Suppressor macrophage treated with lipopolysaccharide for 4 hours (primary cell): ENCODE data around the gene ST6GALNAC3.
"Not testable (repeated sequence)": the region's sequence is repeated elsewhere in the genome, so short reads cannot be mapped to it uniquely, and the experiment has no call there.

Experiments
- DNase-seq: peaks from one replicate; pipeline ENCODE4 v3.0.0-alpha.2; 2020

The ST6GALNAC3 gene

GRCh38 chr1:76109901-76110560 lies 35.5 kb downstream of the ST6GALNAC3 start:
- DNase-seq, result no peak

GRCh38 chr1:76110666-76111065 lies 36.1 kb downstream of the ST6GALNAC3 start:
- no peak for DNase-seq

DNA sequence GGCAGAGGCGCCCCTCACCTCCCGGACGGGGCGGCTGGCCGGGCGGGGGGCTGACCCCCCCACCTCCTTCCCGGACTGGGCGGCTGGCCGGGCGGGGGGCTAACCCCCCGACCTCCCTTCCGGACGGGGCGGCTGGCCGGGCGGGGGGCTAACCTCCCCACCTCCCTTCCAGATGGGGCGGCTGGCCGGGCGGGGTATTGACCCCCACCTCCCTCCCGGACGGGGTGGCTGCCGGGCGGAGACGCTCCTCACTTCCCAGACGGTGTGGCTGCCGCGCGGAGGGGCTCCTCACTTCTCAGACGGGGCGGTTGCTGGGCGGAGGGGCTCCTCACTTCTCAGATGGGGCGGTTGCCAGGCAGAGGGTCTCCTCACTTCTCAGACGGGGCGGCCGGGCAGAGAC lies 37.8 kb downstream of the ST6GALNAC3 start:
- DNase-seq, result not testable (repeated sequence)

DNA sequence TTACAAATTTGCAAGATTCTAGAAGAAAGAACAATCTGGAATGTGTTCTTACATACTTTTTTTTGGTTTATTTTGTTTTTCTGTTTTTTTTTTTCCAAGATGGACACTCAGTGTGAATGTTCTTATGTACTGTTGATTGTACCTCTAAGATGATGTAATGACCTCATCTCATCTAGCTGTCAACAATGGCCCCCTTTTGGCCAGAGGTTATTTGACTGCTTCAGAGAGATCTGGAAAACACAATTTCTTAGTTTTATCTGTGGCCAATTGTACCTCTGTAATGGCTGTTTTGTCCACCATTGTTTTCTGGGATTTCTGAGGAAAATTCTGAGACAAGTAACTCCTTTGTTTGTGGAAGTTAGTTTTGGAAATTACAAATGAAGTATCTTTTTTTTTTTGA lies 38.9 kb downstream of the ST6GALNAC3 start:
- DNase-seq, result no peak

DNA sequence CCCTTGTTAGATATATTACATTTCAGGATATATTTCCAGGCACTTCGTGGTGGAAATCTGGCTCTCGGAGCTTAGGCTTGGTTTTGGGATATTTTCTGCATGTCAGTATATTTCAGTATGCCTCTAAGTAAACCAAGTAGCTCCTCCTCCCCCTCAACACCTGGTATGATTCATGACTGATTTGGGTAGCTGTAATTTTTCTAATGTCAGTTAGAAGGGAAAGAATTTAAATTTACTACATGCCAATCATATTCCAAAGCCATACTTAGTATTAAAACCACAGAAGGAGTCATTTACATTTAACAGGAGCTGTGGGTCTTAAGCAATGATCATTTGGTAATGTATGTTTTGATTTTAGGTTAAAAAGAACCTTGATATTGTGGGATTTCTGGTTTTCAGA lies 40.6 kb downstream of the ST6GALNAC3 start:
- no peak for DNase-seq

- no peak for DNase-seq
Observed at GRCh38 chr1:76121850-76122249, 47.3 kb downstream of the ST6GALNAC3 start.

GRCh38 chr1:76122271-76122670 lies 47.7 kb downstream of the ST6GALNAC3 start:
- no peak for DNase-seq

- not testable (repeated sequence) for DNase-seq
Observed at GRCh38 chr1:76123411-76124064, 49.0 kb downstream of the ST6GALNAC3 start.

- no peak for DNase-seq
Observed at GRCh38 chr1:76124196-76124595, 49.6 kb downstream of the ST6GALNAC3 start.

GRCh38 chr1:76125473-76126219 lies 51.1 kb downstream of the ST6GALNAC3 start:
- no peak for DNase-seq

GRCh38 chr1:76128096-76128495 lies 53.5 kb downstream of the ST6GALNAC3 start:
- DNase-seq, result no peak

GRCh38 chr1:76129731-76130130 lies 55.2 kb downstream of the ST6GALNAC3 start:
- DNase-seq, result no peak

- no peak for DNase-seq
Observed at GRCh38 chr1:76130992-76131391, 56.4 kb downstream of the ST6GALNAC3 start.

DNA sequence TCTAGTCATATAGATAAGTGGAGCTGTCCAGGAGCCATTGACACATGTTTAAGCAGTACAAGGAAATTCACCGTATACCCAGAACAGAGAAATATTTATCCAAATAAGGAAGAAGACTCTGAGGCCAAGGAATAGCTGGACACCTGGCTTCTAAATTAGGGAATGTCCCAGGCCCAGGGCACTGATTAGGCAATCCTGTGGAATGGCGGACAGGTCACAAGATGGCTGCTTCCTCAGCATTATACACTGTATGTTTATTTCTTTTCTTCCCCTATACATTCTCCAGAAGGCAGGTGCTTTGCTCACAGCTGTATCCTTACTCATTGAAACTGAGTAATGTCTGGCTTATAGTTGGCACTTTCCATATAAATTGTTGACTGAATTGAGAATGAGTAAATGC lies 59.4 kb downstream of the ST6GALNAC3 start:
- DNase-seq, result no peak

DNA sequence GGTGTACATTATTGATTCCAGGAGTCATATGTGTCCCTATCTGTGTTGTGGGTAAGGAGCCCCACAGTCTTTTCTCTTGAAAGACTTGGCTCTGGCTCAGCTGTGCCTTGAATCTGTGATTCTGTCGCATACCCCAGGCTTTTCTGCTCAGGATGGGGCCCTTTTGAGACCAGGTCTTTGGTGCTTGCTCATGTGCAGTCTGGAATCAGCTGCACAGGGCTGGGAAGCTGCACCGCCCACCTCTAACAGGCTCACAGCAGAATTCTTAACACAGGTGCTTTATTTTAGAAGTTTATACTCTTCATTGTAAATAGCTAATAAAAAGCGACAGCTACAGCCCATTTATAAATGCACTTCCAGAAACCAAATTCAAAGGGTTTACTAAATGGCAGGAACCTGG lies 61.3 kb downstream of the ST6GALNAC3 start:
- no peak for DNase-seq

DNA sequence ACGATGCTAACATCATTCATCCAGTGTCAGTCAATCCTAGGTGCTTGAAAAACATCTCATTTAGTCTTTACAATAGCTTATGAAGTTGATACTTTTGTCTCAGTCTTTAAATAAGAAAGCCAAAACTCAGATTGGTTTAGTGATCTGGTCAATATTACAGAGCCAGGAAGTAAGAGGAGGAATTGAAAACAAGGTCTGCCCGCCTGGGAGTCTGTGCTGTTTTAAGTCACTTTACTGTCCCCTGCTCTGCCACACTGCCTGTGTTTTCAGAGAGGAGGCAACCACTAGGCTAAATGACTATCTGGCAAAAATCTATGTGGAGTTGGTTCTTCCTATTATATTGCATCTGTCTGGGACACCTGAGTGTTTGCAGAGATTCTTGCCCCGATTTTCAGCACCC lies 62.3 kb downstream of the ST6GALNAC3 start:
- DNase-seq, result no peak

GRCh38 chr1:76137746-76138145 lies 63.2 kb downstream of the ST6GALNAC3 start:
- DNase-seq, result no peak

DNA sequence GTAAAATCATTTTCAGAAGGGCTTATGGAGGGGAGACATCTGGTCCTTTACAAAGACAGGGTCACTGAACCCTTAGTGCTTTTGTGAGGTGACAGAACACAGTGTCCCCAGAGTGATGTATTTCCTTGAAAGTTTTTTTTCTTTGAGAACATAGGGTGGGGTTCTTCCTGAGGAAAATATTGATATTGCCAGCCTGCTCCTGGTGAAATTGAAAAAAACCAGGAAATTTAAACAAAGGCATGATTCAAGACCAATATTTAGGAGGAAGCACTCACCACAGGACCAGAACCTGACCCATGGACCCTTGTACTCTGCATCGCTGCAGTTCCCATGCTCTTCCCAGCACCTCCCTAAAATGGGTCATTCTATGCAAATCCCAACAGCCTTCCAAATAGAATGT lies 63.7 kb downstream of the ST6GALNAC3 start:
- DNase-seq, result no peak

GRCh38 chr1:76140227-76140626 lies 65.7 kb downstream of the ST6GALNAC3 start:
- DNase-seq, result no peak

GRCh38 chr1:76141929-76142328 lies 67.4 kb downstream of the ST6GALNAC3 start:
- DNase-seq, result no peak

GRCh38 chr1:76142771-76143540 lies 68.4 kb downstream of the ST6GALNAC3 start:
- DNase-seq, result no peak

GRCh38 chr1:76144247-76144646 lies 69.7 kb downstream of the ST6GALNAC3 start:
- DNase-seq, result no peak

DNA sequence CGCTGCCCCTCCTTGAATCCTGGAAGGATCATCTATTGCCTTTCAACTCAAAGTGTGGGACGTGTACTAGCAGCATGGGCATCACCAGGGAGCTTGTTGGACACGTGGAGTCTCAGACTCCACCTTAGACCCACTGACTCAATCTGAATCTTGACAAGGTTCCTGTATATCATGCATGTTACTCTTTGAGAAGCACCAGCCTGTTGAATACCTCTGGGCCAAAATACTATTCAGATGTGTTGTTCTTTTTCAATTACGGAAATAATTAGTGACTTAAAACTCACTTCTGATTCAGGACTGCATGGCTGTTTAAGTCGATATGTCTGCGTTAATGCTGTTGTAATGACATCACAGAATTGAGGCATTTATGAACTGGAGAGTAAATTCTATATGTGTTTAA lies 70.8 kb downstream of the ST6GALNAC3 start:
- no peak for DNase-seq
